MM.1S (cell line): ENCODE results near the gene TMEM218.

Experiments
- DNase-seq: peaks from one replicate; pipeline ENCODE4 v3.0.0-alpha.2; 2015
- H2AFZ ChIP-seq: fragments of 300-600 bp; sonication (generic); 2 replicates; pipeline ENCODE4 v1.6.0; 2016; ENCODE audit warnings: antibody characterized with exemption, low read length
- H3F3A ChIP-seq: fragments of 300-600 bp; sonication (generic); 2 replicates; pipeline ENCODE4 v1.6.1; 2016; ENCODE audit warnings: mild to moderate bottlenecking, antibody characterized with exemption, low read length, moderate library complexity, mixed read lengths; ENCODE audit not compliant: insufficient read depth
- H3K27ac ChIP-seq: fragments of 300-600 bp; sonication (generic); 2 replicates; pipeline ENCODE4 v1.5.1; 2016; ENCODE audit warnings: mild to moderate bottlenecking, low read length
- H3K27me3 ChIP-seq: fragments of 300-600 bp; sonication (generic); replicated peaks from 2 replicates; pipeline ENCODE4 v1.6.0; 2016; ENCODE audit warnings: low read length; ENCODE audit not compliant: insufficient read depth
- H3K36me3 ChIP-seq: fragments of 300-600 bp; sonication (generic); replicated peaks from 2 replicates; pipeline ENCODE4 v1.6.1; 2016; ENCODE audit warnings: mild to moderate bottlenecking, low read length, mixed read lengths; ENCODE audit not compliant: insufficient read depth
- H3K4me1 ChIP-seq: fragments of 300-600 bp; sonication (generic); 2 replicates; pipeline ENCODE4 v1.6.1; 2016; ENCODE audit warnings: low read length, mixed read lengths
- H3K4me2 ChIP-seq: fragments of 300-600 bp; sonication (generic); 2 replicates; pipeline ENCODE4 v1.6.0; 2016; ENCODE audit warnings: low read depth, low read length
- H3K4me3 ChIP-seq: fragments of 300-600 bp; sonication (generic); 2 replicates; pipeline ENCODE4 v1.5.1; 2016; ENCODE audit warnings: low read length, mixed read lengths
- H3K79me2 ChIP-seq: fragments of 300-600 bp; sonication (generic); 2 replicates; pipeline ENCODE4 v1.6.1; 2016; ENCODE audit warnings: mixed run types, low read length, mixed read lengths
- H3K9ac ChIP-seq: fragments of 300-600 bp; sonication (generic); 2 replicates; pipeline ENCODE4 v1.6.1; 2016; ENCODE audit warnings: low read length, mixed read lengths
- H3K9me2 ChIP-seq: fragments of 300-600 bp; sonication (generic); replicated peaks from 2 replicates; pipeline ENCODE4 v1.6.1; 2016; ENCODE audit warnings: mild to moderate bottlenecking, low read length, mixed read lengths; ENCODE audit not compliant: insufficient read depth
- H3K9me3 ChIP-seq: fragments of 300-600 bp; sonication (generic); replicated peaks from 2 replicates; pipeline ENCODE4 v1.6.1; 2016; ENCODE audit warnings: mild to moderate bottlenecking, low read length, mixed read lengths; ENCODE audit not compliant: insufficient read depth
- H4K20me1 ChIP-seq: fragments of 300-600 bp; sonication (generic); 2 replicates; pipeline ENCODE4 v1.6.1; 2016; ENCODE audit warnings: mild to moderate bottlenecking, low read length, moderate library complexity, mixed read lengths; ENCODE audit not compliant: insufficient read depth
- CTCF ChIP-seq: fragments of 300-600 bp; sonication (generic); IDR thresholded peaks from 2 replicates; pipeline ENCODE4 v1.5.1; 2016; ENCODE audit warnings: antibody characterized with exemption, low read length, mixed read lengths
- EZH2 ChIP-seq: fragments of 300-600 bp; sonication (generic); optimal IDR thresholded peaks from 2 replicates; pipeline ENCODE3; 2017; ENCODE audit warnings: low read depth, mild to moderate bottlenecking, antibody characterized with exemption, low read length, mixed read lengths
- EZH2phosphoT487 ChIP-seq: fragments of 300-600 bp; sonication (generic); IDR thresholded peaks from 2 replicates; pipeline ENCODE4 v1.6.1; 2018; ENCODE audit warnings: antibody characterized with exemption, low read length

The TMEM218 gene

GRCh38 chr11:125081098-125081798 lies 30.2 kb downstream of the TMEM218 start:
- Histone ChIP-seq H3K36me3 (no peaks in the 10 kb centered on the region), H3K9me2 (no peaks in the 10 kb centered on the region), H3F3A (no peaks in the 10 kb centered on the region), H3K4me1 (no peaks in the 10 kb centered on the region), H3K79me2 (no peaks in the 10 kb centered on the region), H4K20me1 (no peaks in the 10 kb centered on the region), H3K9ac (no peak overlapping the region), H3K27me3 (no peaks in the 10 kb centered on the region), H3K27ac (no peak overlapping the region), H3K9me3 (no peaks in the 10 kb centered on the region), H3K4me2 (no peak overlapping the region), H3K4me3 (no peak overlapping the region), H2AFZ (no peak overlapping the region)
- TF ChIP-seq EZH2phosphoT487 (no peak), CTCF (no peak), EZH2 (no peak)
- DNase-seq, result no peak

- no peaks in the 10 kb centered on the region for H4K20me1 ChIP-seq
- no peak overlapping the region for H3K4me2 ChIP-seq
- no peaks in the 10 kb centered on the region for H3F3A ChIP-seq
- H3K27ac ChIP-seq, result no peak overlapping the region
- no peaks in the 10 kb centered on the region for H3K9me2 ChIP-seq
- no peak overlapping the region for H3K4me3 ChIP-seq
- no peak for TF ChIP-seq EZH2phosphoT487
- no peak for TF ChIP-seq CTCF
- no peak for TF ChIP-seq EZH2
- H3K27me3 ChIP-seq, result no peaks in the 10 kb centered on the region
- H3K79me2 ChIP-seq, result no peaks in the 10 kb centered on the region
- H3K9ac ChIP-seq, result no peak overlapping the region
- no peaks in the 10 kb centered on the region for H3K36me3 ChIP-seq
- H3K9me3 ChIP-seq, result no peaks in the 10 kb centered on the region
- H2AFZ ChIP-seq, result no peak overlapping the region
- H3K4me1 ChIP-seq, result no peaks in the 10 kb centered on the region
- no peak for DNase-seq
These were observed 30.9 kb downstream of the TMEM218 start for GRCh38 chr11:125080531-125080911.

- Histone ChIP-seq H3K9me2 (no peaks in the 10 kb centered on the region), H2AFZ (no peak overlapping the region), H4K20me1 (no peaks in the 10 kb centered on the region), H3K9ac (no peak overlapping the region), H3F3A (no peaks in the 10 kb centered on the region), H3K36me3 (no peaks in the 10 kb centered on the region), H3K4me2 (no peak overlapping the region), H3K27me3 (no peaks in the 10 kb centered on the region), H3K9me3 (no peaks in the 10 kb centered on the region), H3K27ac (no peak overlapping the region), H3K79me2 (no peaks in the 10 kb centered on the region), H3K4me3 (no peak overlapping the region), H3K4me1 (no peaks in the 10 kb centered on the region)
- TF ChIP-seq EZH2, result no peak
- TF ChIP-seq CTCF, result no peak
- no peak for TF ChIP-seq EZH2phosphoT487
- no peak for DNase-seq
These were observed 31.4 kb downstream of the TMEM218 start for GRCh38 chr11:125079878-125080530.
